CD14-positive monocyte (primary cell): ENCODE data around the gene GPX5. TPM values are rescaled to one million over a fixed set of nuclear protein-coding genes. Genes with fewer than 3 reads are reported as not detected.

Experiments
- DNase-seq, 3 donors: peaks; one replicate each; pipeline ENCODE4 v3.0.0-alpha.2; 2011 to 2022
- H2AFZ ChIP-seq: 2 replicates; pipeline ENCODE4 v1.6.0; 2012; ENCODE audit warnings: mild to moderate bottlenecking, low read depth, low read length, inconsistent platforms; ENCODE audit not compliant: insufficient read depth, poor library complexity, severe bottlenecking
- H3K27ac ChIP-seq, 2 donors: 1 replicate in 1 of 2; 2 replicates in 1 of 2; pipeline ENCODE4 v1.5.1; 2012 to 2013; ENCODE audit warnings: low read length in 2 of 2, control low read depth in 1 of 2, inconsistent platforms in 1 of 2, low read depth in 1 of 2, mild to moderate bottlenecking in 1 of 2
- H3K27me3 ChIP-seq, 2 donors: one replicate each; pipeline versions ENCODE4 v1.6.0 to v1.6.1; 2011 to 2013; ENCODE audit warnings: low read length in 2 of 2; ENCODE audit not compliant: control insufficient read depth in 2 of 2, insufficient read depth in 2 of 2
- H3K36me3 ChIP-seq, 2 donors: replicated peaks in 1 of 2; 1 replicate in 1 of 2; 2 replicates in 1 of 2; pipeline versions ENCODE4 v1.5.1 to v1.6.1; 2012 to 2013; ENCODE audit warnings: low read length in 2 of 2, control low read depth in 1 of 2, inconsistent platforms in 1 of 2, mild to moderate bottlenecking in 1 of 2; ENCODE audit not compliant: insufficient read depth in 2 of 2, control insufficient read depth in 1 of 2
- H3K4me1 ChIP-seq, 2 donors: 1 replicate in 1 of 2; 2 replicates in 1 of 2; pipeline versions ENCODE4 v1.5.1 to v1.6.1; 2012 to 2013; ENCODE audit warnings: low read length in 2 of 2, control low read depth in 1 of 2, inconsistent platforms in 1 of 2, mild to moderate bottlenecking in 1 of 2, moderate library complexity in 1 of 2; ENCODE audit not compliant: insufficient read depth in 2 of 2, control insufficient read depth in 1 of 2
- H3K4me2 ChIP-seq: replicated peaks from 2 replicates; pipeline ENCODE3; 2012; ENCODE audit warnings: low read length, moderate library complexity, mild to moderate bottlenecking; ENCODE audit not compliant: poor library complexity, severe bottlenecking; ENCODE audit errors: extremely low read depth
- H3K4me3 ChIP-seq, 3 experiments: fragments of 200-600 bp in 1 of 3; sonication (generic) in 1 of 3; replicated peaks in 1 of 3; 1 replicate in 2 of 3; 2 replicates in 1 of 3; pipeline ENCODE4 v1.5.1; 2011 to 2013; ENCODE audit warnings: low read length in 3 of 3, mild to moderate bottlenecking in 3 of 3, control low read depth in 2 of 3, low read depth in 2 of 3, inconsistent platforms in 1 of 3, moderate library complexity in 1 of 3
- H3K79me2 ChIP-seq: 2 replicates; pipeline ENCODE4 v1.6.0; 2012; ENCODE audit warnings: mild to moderate bottlenecking, control low read depth, inconsistent platforms, low read length, moderate library complexity; ENCODE audit not compliant: insufficient read depth
- H3K9ac ChIP-seq: 2 replicates; pipeline ENCODE4 v1.6.0; 2017; ENCODE audit warnings: low read length, mild to moderate bottlenecking; ENCODE audit not compliant: insufficient read depth, poor library complexity, severe bottlenecking
- H3K9me3 ChIP-seq, 2 donors: replicated peaks in 1 of 2; 1 replicate in 1 of 2; 2 replicates in 1 of 2; pipeline versions ENCODE4 v1.5.1 to v1.6.1; 2012 to 2013; ENCODE audit warnings: low read length in 2 of 2, control low read depth in 1 of 2; ENCODE audit not compliant: control insufficient read depth in 1 of 2, insufficient read depth in 1 of 2
- H4K20me1 ChIP-seq: 2 replicates; pipeline ENCODE4 v1.6.0; 2012; ENCODE audit warnings: mild to moderate bottlenecking, low read length, control low read depth, moderate library complexity; ENCODE audit not compliant: insufficient read depth
- H3K27ac Mint-ChIP-seq, 7 donors: one replicate each; pipeline ENCODE4 v1.8.0; 2020; ENCODE audit warnings: mild to moderate bottlenecking in 7 of 7, mixed read lengths in 7 of 7, moderate library complexity in 6 of 7, inconsistent platforms in 2 of 7
- H3K27me3 Mint-ChIP-seq, 3 donors: one replicate each; pipeline ENCODE4 v1.8.0; 2021 to 2022; ENCODE audit warnings: low read depth in 3 of 3, mild to moderate bottlenecking in 3 of 3, mixed read lengths in 3 of 3, moderate library complexity in 3 of 3, inconsistent platforms in 1 of 3
- H3K36me3 Mint-ChIP-seq, 2 donors: one replicate each; pipeline ENCODE4 v1.8.0; 2020; ENCODE audit warnings: mixed read lengths in 2 of 2, inconsistent platforms in 1 of 2, mild to moderate bottlenecking in 1 of 2
- H3K4me1 Mint-ChIP-seq: one replicate; pipeline ENCODE4 v1.8.0; 2020; ENCODE audit warnings: mild to moderate bottlenecking, mixed read lengths
- H3K4me3 Mint-ChIP-seq, 2 donors: one replicate each; pipeline ENCODE4 v1.8.0; 2020; ENCODE audit warnings: mild to moderate bottlenecking in 2 of 2, mixed read lengths in 2 of 2, moderate library complexity in 1 of 2
- H3K9me3 Mint-ChIP-seq, 7 donors: one replicate each; pipeline ENCODE4 v1.8.0; 2020 to 2022; ENCODE audit warnings: mixed read lengths in 7 of 7, mild to moderate bottlenecking in 6 of 7, moderate library complexity in 6 of 7, inconsistent platforms in 2 of 7
- WGBS: methylation state at CpG from one replicate; pipeline ENCODE4 v1.1.5; 2013; ENCODE audit warnings: missing lambda C conversion rate; ENCODE audit not compliant: insufficient coverage; 5-methylcytosine and 5-hydroxymethylcytosine counted together
- intact Hi-C, 2 donors: fragments of 100-400 bp; cut with micrococcal nuclease; formaldehyde crosslinking; loops; one replicate each; pipeline versions ENCODE4 v1.15.0 to v1.15.1; 2023
- polyA plus RNA-seq, 3 donors: library from polyadenylated mRNA; depleted of rRNA in 1 of 3; unstranded in 2 of 3; stranded (reverse) in 1 of 3; fragments of 300-500 nt in 2 of 3; fragments of >200 nt in 1 of 3; fragmentation: Illumina TruSeq in 2 of 3; gene quantifications; 1 replicate in 2 of 3; 2 replicates in 1 of 3; pipeline ENCODE4 v1.2.3, GENCODE V29; 2012 to 2021
- TF ChIP-seq, protein P1 (sequence below): fragments of 200-600 bp; IDR thresholded peaks from one replicate; pipeline ENCODE4 v1.8.0; 2022; ENCODE audit warnings: antibody characterized with exemption, mild to moderate bottlenecking

The GPX5 gene
- polyA plus RNA-seq, 3 donors, result not detected

DNA sequence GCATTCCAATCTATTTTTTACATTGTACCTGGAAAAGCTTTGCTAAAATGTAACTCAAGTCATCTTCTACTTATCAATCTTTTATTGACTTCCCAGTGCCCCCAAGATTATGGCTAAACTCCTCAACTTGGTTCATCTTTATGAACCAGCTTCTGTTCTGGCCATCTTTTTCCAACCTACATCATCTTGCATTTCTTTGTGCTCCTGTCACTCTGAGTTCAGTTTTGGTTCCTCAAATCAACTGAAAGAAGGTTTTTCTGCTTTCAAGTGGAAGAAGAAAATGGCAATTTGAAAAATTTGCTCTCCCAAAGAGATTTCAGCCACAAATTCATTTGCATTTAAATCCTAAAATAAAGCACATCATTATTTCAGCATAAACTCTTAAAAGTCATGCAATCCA, 41.8 kb downstream of the GPX5 start:
- TF ChIP-seq, protein P1, sequence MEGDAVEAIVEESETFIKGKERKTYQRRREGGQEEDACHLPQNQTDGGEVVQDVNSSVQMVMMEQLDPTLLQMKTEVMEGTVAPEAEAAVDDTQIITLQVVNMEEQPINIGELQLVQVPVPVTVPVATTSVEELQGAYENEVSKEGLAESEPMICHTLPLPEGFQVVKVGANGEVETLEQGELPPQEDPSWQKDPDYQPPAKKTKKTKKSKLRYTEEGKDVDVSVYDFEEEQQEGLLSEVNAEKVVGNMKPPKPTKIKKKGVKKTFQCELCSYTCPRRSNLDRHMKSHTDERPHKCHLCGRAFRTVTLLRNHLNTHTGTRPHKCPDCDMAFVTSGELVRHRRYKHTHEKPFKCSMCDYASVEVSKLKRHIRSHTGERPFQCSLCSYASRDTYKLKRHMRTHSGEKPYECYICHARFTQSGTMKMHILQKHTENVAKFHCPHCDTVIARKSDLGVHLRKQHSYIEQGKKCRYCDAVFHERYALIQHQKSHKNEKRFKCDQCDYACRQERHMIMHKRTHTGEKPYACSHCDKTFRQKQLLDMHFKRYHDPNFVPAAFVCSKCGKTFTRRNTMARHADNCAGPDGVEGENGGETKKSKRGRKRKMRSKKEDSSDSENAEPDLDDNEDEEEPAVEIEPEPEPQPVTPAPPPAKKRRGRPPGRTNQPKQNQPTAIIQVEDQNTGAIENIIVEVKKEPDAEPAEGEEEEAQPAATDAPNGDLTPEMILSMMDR, result no peak

DNA sequence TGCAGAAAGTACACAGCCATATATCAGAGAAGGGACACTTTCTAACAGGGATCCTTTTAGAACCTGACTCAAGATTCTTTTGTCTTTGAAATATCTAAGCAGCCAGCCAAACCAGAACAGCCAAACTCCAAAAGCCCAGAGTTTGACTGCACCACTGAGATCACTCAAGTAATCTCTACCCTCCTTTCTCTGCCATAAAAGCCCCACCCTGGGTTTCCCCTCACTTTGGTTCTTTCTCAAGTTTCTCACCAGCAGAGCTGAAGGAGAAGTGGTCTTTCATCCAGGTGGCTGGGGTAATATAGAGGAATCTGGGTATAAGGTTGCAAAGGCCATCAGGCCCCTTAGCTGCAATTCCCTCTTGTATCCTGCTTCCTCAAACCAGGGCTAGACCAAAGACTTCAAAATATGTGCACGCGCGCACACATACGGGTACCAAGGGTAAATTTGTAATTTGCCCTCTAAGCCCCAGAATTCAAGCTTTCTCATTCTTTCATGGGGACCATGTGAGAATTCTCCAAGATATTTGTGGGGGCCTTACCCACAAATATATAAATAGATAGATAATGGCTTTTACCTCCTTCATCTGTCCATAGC, 42.9 kb downstream of the GPX5 start:
- H3K4me1 ChIP-seq, result no peaks in the 10 kb centered on the region
- Mint-ChIP-seq H3K27ac (no peak overlapping the region), H3K9me3 (peaks cover 0 to 4% (median 2%) of the 10 kb centered on the region in 7 donors), H3K4me1 (no peaks in the 10 kb centered on the region), H3K27me3 (peaks cover 2 to 10% (median 2%) of the 10 kb centered on the region in 3 donors), H3K36me3 (no peaks in the 10 kb centered on the region), H3K4me3 (no peak overlapping the region)
- intact Hi-C loops, result no loop called here
- H3K27ac ChIP-seq, result no peak overlapping the region
- no peak overlapping the region for H3K4me3 ChIP-seq
- TF ChIP-seq, protein P1, result no peak
- no peak overlapping the region for H2AFZ ChIP-seq
- no peak overlapping the region for H3K4me2 ChIP-seq
- WGBS, result no CpG with 5 or more reads among the region's 4 CpGs
- no peaks in the 10 kb centered on the region for H3K9me3 ChIP-seq
- peaks cover 0 to 5% of the 10 kb centered on the region in 2 donors for H3K27me3 ChIP-seq
- DNase-seq, result no peak
- H4K20me1 ChIP-seq, result no peaks in the 10 kb centered on the region
- no peaks in the 10 kb centered on the region for H3K79me2 ChIP-seq
- no peak overlapping the region for H3K9ac ChIP-seq
- no peaks in the 10 kb centered on the region for H3K36me3 ChIP-seq

More for the DNA sequence above, 41.8 kb downstream of the GPX5 start:
- H3K27me3 Mint-ChIP-seq, result peaks cover 2 to 10% (median 2%) of the 10 kb centered on the region in 3 donors
- no peak overlapping the region for H2AFZ ChIP-seq
- H3K4me2 ChIP-seq, result no peak overlapping the region
- H4K20me1 ChIP-seq, result no peaks in the 10 kb centered on the region
- no peaks in the 10 kb centered on the region for H3K79me2 ChIP-seq
- no peaks in the 10 kb centered on the region for H3K9me3 ChIP-seq
- no peaks in the 10 kb centered on the region for H3K4me1 Mint-ChIP-seq
- H3K27ac Mint-ChIP-seq, result no peak overlapping the region
- no peak for DNase-seq
- H3K4me3 ChIP-seq, result no peak overlapping the region
- no peaks in the 10 kb centered on the region for H3K4me1 ChIP-seq
- peaks cover 0 to 8% of the 10 kb centered on the region in 2 donors for H3K27me3 ChIP-seq
- H3K4me3 Mint-ChIP-seq, result no peak overlapping the region
- no peak overlapping the region for H3K27ac ChIP-seq
- no peaks in the 10 kb centered on the region for H3K36me3 Mint-ChIP-seq
- H3K9me3 Mint-ChIP-seq, result peaks cover 0 to 4% (median 2%) of the 10 kb centered on the region in 7 donors
- H3K9ac ChIP-seq, result no peak overlapping the region
- H3K36me3 ChIP-seq, result no peaks in the 10 kb centered on the region
- intact Hi-C loops, result no loop called here
